ENCODE results near the gene LEMD1. TPM values are rescaled to one million over a fixed set of nuclear protein-coding genes. Genes with fewer than 3 reads are reported as not detected.

LEMD1 gene
- not detected in 3 replicates for total RNA-seq
- long read RNA-seq: 0 reads

GRCh38 chr1:205421798-205422197, at the start of gene LEMD1:
Gene LEMD1, minus strand, starts transcription at chr1:205422056. Its CDS starts 1,520 bp downstream, at chr1:205420536.
- Mint-ChIP-seq H3K4me1 (ENCODE audit: low read depth) (peaks cover 8% of the 10 kb centered on the region), H3K27me3 (ENCODE audit: low read depth) (peaks cover 51% of the 10 kb centered on the region), H3K27ac (ENCODE audit: unreplicated experiment) (no peak within 1 kb of the TSS), H3K4me3 (ENCODE audit: unreplicated experiment) (no peak within 1 kb of the TSS), H3K36me3 (ENCODE audit: low read depth) (no peaks in the 10 kb centered on the region), H3K9me3 (ENCODE audit: low read depth) (no peaks in the 10 kb centered on the region)
- DNase-seq (ENCODE audit: low spot score): no peak
- no peak for TF ChIP-seq CTCF (IDR thresholded peaks at IDR 0.05)

- no peak for TF ChIP-seq CTCF (IDR thresholded peaks at IDR 0.05)
- no peaks in the 10 kb centered on the region for H3K36me3 Mint-ChIP-seq (ENCODE audit: low read depth)
- DNase-seq (ENCODE audit: low spot score): no peak
- H3K4me3 Mint-ChIP-seq (ENCODE audit: unreplicated experiment): no peak overlapping the region
- no peak overlapping the region for H3K27ac Mint-ChIP-seq (ENCODE audit: unreplicated experiment)
- H3K27me3 Mint-ChIP-seq (ENCODE audit: low read depth): peaks cover 81% of the 10 kb centered on the region
- H3K4me1 Mint-ChIP-seq (ENCODE audit: low read depth): peaks cover 6% of the 10 kb centered on the region
- H3K9me3 Mint-ChIP-seq (ENCODE audit: low read depth): peaks cover 5% of the 10 kb centered on the region
Measured at GRCh38 chr1:205470131-205470530, 48.3 kb upstream of the LEMD1 start.

- Mint-ChIP-seq H3K9me3 (ENCODE audit: low read depth) (no peaks in the 10 kb centered on the region), H3K27ac (ENCODE audit: unreplicated experiment) (no peak overlapping the region), H3K27me3 (ENCODE audit: low read depth) (peaks cover 56% of the 10 kb centered on the region), H3K4me1 (ENCODE audit: low read depth) (no peaks in the 10 kb centered on the region), H3K4me3 (ENCODE audit: unreplicated experiment) (no peak overlapping the region), H3K36me3 (ENCODE audit: low read depth) (no peaks in the 10 kb centered on the region)
- no peak for DNase-seq (ENCODE audit: low spot score)
- TF ChIP-seq CTCF (IDR thresholded peaks at IDR 0.05): no peak
Measured at GRCh38 chr1:205466595-205467220, 44.9 kb upstream of the LEMD1 start.

- DNase-seq (ENCODE audit: low spot score): no peak
- Mint-ChIP-seq H3K4me1 (ENCODE audit: low read depth) (no peaks in the 10 kb centered on the region), H3K27me3 (ENCODE audit: low read depth) (peaks cover 54% of the 10 kb centered on the region), H3K36me3 (ENCODE audit: low read depth) (peaks cover 1% of the 10 kb centered on the region), H3K9me3 (ENCODE audit: low read depth) (no peaks in the 10 kb centered on the region), H3K27ac (ENCODE audit: unreplicated experiment) (no peak overlapping the region), H3K4me3 (ENCODE audit: unreplicated experiment) (no peak overlapping the region)
- TF ChIP-seq CTCF (IDR thresholded peaks at IDR 0.05): no peak
Measured at GRCh38 chr1:205465392-205465791, 43.5 kb upstream of the LEMD1 start.

- no peak for TF ChIP-seq CTCF (IDR thresholded peaks at IDR 0.05)
- H3K9me3 Mint-ChIP-seq (ENCODE audit: low read depth): no peaks in the 10 kb centered on the region
- peaks cover 10% of the 10 kb centered on the region for H3K4me1 Mint-ChIP-seq (ENCODE audit: low read depth)
- DNase-seq (ENCODE audit: low spot score): no peak
- no peak overlapping the region for H3K4me3 Mint-ChIP-seq (ENCODE audit: unreplicated experiment)
- peaks cover 1% of the 10 kb centered on the region for H3K36me3 Mint-ChIP-seq (ENCODE audit: low read depth)
- H3K27me3 Mint-ChIP-seq (ENCODE audit: low read depth): peaks cover 43% of the 10 kb centered on the region
- H3K27ac Mint-ChIP-seq (ENCODE audit: unreplicated experiment): no peak overlapping the region
Measured at GRCh38 chr1:205458777-205459566, 37.1 kb upstream of the LEMD1 start.

All from chondrocyte (in vitro differentiated cells).